Measurements from ENCODE around the gene JAML.
A peak's percentile ranks its signal among the peaks of the same experiment; 100 is the strongest.
"Not testable (repeated sequence)": the region's sequence is repeated elsewhere in the genome, so short reads cannot be mapped to it uniquely, and the experiment has no call there.

JAML gene

DNA sequence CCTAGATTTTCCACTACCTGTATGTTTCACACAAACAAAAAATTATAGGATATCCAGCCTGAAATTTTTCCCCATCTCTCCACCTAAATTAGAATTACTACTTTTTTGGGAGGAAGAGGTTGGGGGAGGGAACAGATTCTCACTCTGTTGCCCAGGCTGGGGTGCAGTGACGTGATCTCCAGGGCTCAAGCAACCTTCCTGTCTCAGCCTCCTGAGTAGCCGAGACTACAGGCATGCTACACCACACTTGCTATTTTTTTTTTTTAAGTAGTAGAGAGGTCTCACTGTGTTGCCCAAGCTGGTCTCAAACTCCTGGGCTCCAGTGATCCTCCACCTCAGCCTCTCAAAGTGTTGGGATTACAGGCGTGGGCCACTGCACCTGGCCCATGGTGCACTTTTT is 9.5 kb downstream of the JAML start:
- no peak for DNase-seq

DNA sequence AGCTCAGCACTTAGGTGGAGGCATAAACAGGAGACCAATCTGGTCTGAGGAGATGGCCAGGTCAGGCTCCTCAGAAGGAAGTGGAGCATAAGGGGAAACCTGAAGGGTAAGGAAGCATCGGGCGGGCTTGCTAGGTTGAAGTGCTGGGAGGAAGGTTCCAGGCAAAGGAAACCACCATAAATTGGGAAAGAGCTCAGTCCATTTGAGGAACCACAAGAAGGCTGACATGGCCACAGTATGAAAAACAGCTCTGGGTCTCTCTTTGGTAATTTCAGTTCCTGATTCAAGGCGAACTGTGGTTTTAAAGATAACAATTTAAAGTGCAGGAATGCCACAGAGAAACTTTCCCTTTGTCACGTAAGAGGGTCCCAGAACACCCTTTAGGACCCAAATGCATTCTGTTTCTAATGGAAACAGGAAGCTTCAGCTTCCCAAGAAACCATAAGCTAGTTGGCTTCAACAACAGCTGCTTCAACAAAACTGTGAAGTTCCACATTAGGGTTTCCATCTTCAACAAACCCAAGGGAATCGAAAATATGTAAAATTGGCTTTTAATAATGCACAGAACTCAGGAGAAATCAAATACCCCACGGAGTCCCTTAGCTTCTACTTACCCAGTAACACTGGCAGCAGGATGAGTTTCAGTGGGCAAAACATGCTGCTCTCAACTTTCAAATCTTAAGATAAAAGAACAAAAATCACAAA is 10.4 kb downstream of the JAML start:
- no peak for DNase-seq

DNA sequence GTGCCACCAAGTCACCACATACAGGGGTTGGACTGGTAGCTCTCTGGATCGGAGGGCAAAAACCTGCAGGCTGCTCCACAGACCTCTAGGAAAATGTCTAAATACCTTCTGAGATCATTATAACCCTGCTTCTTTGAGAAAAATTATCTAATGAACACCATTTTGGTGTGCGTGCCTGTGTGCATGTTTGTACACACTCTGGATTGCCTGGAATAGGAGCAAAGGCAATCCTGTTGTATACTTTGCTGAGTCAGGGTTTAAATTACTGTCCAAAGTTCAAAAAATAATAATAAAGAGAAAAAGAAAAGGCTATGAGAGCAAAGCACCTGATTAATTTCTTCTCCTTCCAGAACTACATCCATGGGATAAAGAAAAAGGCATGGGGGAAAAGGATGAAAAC is 11.0 kb downstream of the JAML start:
- DNase-seq, result no peak

DNA sequence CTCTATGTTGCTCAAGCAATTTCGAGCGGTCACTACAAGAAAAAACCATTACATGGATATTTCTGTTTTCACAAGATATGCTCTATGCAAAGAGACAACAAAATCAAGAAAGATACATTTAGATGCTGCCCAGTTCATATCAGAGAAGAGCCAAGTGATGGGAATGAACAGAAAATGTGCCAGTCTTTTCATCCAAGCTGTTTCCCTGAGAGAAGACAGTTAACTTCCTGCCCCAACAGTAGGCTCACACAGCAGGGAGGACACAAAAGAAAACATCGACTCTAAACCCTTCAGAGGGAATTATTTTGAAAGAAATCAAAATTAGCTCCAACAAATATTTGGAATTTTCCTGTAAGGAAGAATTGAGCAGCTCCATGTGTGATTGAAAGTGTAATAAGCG is 11.6 kb downstream of the JAML start:
- DNase-seq, result no peak

DNA sequence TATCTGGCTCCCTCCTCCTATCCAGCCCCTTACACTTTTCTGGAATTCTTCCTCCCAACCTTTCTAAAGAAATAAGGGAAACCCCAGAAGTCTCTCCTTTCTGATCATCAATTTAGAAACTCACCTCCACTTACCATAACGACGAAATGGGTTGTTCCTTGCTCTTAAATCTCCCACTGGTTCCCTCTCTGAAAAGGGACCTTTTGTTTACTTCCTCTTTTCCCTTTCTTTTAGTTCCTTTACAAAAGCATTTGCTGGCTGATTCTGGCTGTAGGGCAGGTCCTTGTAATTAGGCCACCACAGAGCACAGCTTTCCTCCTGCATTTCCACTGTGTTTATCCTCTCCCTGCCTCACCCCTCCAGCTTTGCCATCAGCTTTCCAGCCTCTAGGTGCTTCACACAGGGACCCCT is 12.0 kb downstream of the JAML start:
- no peak for DNase-seq

DNA sequence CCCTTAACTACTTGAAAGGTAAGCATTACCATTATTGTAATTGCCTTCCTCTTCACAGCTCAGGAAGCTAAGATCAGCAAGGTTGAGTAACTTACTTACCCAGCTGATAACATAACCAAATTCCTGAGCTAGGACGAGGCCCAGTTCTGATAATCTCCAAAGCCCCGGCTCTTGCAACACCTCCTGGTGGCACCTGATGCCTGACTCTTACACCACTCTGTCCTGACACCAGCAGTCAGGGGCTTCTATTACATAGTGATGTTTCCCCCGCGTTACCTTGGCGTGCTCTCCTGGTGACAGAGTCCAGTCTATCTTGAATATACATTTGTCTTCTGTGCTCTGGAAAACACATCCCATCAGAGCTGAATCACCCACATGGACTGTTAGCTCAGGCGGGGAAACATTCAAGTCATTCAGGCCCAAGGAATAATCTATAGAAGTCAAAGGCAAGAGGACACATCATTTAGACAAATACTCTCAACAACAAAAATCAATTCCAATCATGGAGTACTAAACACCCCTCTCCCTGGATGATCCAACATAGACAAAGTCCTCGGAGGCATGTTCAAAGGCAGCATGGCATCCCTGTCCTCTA is 12.6 kb downstream of the JAML start:
- no peak for DNase-seq

DNA sequence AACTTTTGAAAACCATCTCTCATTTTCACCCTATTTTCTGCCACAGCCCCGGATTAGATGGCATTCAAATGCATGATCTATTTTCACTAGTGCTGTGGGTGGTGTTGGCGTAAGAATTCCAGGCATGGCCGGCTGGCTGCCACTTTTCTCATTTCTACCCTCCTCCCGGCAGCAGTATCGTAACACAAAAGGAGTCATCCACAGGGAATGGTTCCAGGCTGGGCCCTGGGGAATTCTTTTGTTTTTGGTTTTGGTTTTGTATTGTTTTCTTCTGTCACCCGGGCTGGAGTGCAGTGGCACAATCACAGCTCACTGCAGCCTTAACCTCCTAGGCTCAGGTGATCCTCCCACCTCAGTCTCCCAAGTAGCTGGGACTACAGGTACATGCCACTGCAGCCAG is 13.8 kb downstream of the JAML start:
- no peak for DNase-seq

DNA sequence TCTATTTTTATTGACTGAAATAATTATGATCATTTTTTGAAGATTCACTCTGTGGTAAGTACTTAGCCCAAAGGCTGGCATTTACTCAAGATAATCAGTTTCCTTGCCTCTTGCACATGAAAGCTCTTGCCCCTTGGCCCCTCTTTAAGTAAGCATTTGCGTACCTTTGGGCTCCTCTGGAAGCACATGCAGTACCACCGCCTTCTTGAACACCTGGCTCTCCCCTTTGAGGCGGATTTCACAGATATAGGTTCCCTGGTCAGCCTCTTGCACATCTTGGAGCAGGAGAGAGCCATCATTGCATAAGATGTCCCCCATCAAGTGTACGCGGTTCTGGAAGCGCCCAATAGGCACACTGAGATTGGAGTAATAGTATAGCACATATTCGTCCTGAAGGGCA is 14.5 kb downstream of the JAML start:
- no peak for DNase-seq

DNA sequence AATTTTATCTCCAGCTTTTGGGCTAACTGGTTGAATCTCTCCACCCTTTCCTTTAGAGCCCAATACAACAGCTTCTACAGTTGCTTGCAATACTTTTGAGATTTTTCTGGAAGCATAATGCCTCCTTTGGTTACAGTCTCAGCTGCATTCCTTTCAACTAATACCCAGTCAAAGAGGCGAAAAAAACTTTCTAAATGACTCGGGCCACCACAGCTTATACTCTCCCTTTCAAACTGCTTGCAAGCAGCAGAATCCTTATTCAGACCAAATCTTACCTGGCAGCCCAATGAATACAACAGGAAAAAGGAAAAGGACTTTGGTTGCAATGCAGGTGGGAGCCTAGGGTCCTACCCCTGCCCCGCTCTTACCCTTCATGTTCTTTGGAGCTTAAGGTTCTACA is 15.8 kb downstream of the JAML start:
- DNase-seq, result no peak

DNA sequence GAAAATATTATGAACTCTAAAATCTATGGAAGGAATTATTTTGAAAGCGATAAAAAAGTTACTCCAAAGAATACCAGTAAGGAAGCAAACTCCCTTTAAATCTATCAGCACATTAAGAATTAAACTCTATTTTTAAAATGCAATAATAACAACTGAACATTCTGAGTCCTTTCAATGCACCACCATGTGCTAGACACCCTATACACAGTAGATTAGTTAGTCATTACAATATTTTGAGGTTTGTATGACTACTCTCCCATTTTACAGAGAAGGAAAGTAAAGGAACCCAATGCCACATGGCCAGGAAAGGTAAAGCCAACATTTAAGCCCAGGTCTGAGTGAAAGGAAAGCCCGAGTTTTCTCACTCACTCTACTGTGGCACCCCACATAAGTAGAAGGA is 17.7 kb downstream of the JAML start:
- no peak for DNase-seq

DNA sequence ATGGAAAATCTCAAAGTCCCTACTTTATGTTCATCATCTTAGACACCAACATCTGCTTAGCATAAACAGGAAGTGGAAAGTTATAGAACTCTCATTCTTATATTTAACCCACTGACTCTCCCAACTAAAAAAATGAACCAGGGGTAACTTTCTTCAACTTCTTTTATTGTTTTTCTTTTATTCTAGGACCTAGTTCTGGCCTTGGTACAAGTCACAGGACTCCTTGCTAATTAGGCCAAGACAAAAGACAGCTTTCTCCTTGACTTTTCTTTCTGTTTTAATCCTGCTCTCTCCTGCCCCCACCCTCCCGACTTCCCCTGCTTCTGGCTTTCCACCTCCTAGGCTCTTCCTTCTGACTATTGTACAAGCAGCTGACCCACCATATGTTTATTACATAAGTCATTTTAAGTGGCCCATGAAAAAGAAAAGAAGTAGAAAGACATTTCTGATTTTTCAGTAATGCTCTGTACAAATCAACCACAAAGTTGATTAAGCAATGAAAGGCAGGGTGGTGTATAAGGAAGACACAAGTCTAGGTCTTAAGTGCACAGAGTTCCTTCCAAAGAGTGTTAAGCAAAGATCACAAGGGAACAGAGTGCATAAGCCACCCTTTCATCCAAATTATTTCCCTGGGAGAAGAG is 18.3 kb downstream of the JAML start:
- DNase-seq, result no peak

DNA sequence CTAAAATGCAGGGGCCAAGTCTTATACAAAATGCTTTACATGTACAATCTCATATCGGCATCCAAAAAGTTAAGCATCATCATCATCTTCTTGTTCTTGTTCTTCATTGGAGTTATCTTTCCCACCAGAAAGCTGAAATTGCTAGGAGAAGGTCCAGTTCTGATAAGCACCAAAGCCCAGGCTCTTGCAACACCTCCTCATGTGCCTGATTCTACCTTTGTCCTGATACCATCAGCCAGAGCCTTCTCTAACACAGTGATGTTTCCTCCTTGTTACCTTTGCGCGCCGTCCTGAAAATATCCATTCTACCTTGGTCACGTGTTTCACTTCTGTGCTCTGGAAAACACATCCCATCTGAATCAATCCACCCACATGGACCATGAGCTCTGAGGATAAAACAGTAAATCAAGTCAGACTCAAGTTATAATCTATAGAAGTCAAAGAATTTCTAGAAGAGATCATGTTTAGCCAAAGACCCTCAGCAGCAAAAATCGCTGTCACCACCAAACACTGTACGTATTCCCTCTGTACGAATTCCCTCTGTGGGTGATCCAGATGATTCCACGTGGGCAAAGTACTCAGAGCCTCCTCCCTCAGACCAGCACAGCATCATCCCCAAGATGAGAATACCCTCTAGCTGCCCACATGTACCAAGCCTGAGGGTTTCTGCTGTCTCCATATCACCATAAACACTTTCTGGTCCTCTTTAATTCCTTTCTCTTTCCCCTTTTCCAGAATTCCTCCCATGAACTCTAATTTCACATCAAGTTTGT is 19.0 kb downstream of the JAML start:
- DNase-seq, result no peak

DNA sequence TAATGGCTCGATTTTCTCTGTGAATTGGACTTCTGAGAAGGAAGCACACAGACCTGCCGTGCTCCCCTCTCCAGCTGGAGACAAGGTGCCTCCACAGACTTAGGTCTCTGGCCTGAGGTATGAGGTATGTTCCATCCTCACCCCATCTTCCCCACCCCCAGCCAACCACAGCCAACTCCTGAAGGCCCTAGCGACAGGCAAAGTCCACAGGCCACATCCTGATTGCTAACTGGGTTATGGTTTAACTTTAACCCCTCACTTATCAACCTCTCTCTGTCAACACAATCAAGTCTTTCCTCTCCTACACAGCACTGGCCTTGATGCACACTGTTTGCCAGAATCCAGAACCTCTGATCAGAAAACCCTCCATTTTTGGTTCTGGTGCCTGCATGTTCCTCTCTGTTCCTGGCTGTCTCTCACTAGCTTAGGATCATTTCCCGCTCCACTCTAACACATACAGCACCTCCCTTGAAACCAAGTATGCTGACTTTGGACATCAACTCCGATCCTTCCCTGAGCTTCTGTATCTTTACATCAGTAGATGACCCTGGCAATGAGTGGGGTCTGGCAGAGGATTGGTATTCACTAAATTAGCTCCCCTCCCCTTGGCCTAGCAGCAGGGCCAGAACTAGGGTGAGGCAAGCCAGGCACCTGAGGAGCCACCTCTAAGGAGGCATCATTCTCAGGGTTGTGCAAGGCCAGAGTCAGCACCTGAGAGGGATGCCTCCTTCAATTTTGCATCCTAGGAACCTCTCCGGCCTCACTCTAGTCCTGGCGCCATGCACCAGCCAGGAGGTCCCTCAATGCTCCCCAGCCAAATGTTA is 22.0 kb downstream of the JAML start:
- DNase-seq, result no peak

DNA sequence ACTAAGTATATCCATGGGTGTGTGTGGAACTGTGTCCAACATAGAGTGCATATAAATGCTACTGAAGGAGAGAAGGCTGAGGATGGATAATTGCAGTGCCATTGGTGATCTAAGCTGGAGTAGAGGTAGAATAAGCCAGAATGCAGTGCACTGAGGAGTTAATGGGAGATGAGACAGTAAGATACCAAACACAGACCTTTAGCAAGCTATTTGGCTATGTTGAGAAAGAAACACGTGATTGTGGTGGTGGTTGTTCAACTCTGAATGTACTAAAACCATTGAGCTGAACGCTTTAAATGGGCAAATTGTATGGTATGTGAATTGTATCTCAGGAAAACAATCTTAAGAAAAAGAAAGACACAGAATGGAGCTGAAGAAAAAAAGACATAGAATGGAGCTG is 22.8 kb downstream of the JAML start:
- DNase-seq, result no peak

DNA sequence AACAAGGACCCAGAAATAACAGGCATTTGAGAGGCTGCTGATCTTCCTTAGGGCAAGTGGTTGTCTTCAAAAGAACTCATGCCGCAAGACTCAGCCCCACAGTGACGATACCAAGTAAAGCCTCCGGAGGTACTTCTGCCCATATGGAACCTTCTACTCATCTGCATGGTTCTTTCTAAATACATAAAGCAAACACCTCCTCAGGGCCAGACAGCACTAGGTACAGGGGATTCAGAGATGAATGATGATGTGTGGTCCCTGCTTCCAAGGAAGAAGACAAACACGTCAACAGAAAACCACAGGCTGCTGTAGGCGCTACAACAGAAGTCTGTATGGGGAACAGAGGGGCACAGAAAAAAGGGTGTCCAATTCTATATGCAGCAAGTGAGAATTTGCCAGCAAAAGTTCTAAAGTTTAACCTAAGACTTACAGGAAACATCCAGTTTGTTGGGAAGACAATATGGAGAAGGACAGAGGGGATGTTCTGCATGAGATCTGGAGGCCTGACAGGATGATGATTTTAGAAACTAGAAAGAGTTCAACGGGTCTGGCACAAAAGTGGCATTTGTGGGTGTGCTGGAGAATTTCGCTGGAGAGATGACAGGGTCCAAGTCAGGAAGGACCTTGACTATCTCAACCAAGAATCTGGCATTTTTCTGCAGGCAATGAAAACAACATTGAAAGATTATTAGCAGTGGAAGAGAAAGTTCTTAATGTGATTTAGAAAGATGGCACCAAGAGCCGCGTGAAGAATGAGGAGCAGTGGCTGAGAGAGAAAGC is 23.7 kb downstream of the JAML start:
- DNase-seq, result no peak

DNA sequence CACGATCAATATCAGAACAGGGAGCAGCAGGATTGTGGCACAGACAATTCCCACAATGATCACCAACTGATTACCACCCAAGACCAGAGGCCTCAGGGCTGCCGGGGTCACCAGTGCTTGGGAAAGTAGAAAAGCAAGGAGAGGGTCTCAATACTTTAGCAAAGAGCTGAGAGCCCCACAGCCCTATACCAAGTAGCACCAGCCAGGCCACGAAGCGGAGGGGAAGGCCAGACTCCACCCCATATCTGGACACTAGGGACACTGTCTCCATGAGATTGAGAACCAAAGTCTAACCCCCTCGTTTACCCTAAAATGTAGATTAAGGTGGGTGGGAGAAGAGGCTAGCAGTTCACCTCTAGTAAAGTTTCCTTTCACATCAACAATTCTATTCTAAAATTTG is 24.3 kb downstream of the JAML start:
- no peak for DNase-seq

DNA sequence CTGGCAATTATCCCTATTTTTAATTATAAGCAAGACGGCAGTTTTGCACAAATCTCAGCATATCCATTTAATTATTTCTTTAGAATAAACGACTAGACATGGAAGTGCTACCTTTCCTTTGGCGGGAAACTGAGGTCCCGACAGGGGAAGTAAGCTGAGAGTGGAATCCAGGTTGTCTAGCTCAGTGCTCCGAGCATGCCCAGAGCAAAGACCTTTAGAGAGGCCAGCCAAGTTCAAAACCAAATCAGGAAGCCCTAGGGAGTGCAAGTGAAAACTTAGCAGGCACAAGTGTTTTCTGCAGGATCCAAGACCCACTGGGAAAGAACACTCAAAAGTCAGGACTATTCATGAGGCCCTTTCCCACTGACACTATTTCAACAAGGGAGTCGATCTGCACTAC is 25.7 kb downstream of the JAML start:
- DNase-seq, result no peak

DNA sequence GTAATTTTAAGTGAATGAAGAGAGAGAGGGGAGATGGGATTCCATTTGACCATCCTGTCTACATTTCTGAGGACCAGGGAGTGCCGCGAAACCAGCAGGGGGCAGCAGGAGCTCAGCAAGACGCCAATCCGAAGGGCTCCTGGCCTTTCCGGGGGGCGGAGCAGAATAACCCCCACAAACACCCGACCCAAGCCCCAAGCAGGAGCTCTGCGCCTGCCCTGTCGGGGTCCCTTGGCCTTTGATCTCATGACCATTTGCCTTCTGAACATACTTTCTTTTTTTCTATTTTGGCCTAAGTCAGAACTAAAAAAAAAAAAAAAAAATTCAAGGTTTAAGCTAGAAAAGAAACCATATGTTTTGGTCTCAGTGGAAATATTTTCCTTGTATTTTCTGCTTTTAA is 26.4 kb downstream of the JAML start:
- peak; percentile 69 for DNase-seq

DNA sequence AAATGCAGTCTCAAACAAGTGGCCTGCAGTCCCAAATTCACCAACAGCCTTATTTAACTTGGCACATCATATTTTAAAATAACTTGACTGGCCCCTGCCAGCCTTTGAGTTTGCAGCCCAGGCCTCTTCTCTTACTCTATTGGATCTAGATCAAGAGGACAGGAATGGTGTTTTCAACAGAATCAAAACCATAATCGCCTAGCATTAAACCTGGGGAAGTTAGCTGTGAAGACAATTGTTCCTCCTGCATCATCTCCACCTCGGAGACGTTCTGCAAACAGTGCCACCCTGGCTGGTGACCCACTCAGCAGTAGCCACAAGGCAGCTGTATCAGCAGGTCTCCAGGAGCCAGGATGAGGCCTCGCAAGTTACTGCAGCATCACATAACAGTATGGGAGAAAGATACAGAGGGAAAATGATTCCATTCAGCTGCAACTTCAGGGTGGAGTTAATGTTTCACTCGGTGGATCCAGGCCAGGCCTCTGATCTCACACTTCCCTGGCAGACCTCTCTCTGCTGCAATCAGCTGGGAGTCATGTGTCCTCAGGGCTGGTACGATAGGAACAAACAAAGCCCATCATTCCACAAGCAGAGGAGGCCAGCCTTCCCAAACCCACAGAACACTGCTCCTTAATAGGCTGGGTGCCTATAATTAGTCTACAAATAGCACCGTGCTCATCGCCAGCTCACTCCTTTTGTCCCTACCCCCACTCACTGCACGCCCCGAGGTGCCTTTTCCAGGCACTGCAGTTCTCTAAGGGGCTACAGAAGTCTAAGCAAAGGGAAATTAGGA is 29.8 kb downstream of the JAML start:
- no peak for DNase-seq

DNA sequence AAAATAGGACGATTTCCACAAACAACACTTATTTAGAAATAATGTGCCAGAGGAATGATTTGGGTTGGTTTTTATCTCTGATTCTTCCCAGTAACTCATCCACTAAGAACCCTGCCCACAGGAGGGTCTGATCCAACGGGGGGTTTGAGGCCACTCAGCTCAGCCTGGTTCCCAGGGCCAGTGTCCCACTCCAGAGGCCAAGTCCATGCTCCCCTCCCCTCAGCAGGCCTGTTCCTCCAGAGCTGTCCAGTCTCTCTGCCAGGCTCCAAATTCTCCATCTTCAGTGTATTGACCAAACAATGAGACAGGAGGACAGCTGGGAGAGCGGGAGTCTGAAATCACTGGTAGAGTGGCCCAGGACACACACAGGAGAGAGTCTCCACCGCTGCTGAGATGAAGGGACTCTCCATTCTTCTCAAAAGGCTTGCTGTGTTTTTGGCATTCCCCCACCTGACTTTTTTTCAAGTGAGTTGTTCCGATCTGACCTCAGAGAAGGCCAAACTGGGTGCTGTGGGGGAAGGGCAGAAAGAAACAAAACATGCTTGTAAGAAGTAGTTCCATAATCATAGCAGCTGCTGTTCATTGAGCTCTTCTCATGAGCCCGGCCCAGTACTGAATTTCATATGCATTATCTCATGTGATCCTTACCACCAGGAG is 30.8 kb downstream of the JAML start:
- no peak for DNase-seq

DNA sequence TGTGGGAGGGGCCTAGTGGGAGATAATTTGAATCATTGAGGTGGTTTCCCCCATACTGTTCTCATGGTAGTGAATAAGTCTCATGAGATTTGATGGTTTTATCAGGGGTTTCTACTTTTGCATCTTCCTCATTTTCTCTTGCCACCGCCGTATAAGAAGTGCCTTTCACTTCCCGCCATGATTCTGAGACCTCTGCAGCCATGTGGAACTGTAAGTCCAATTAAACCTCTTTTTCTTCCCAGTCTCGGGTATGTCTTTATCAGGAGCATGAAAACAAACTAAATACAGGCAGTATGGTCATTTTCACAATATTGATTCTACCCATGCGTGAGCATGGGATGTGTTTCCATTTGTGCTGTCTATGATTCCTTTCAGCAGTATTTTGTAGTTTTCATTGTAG is 32.0 kb downstream of the JAML start:
- DNase-seq, result not testable (repeated sequence)

Data from hematopoietic multipotent progenitor cell treated with erythropoietin and hydrocortisone succinate and interleukin-3 and kit ligand, for 8 days (in vitro differentiated cells).